NCI-H1436 treated with DMSO at 0.1 percent for 48 hours (cell line): ENCODE results near the gene CLCN2.

Experiments
- DNase-seq: peaks from one replicate; lab custom pipeline; 2025; lab: John Stamatoyannopoulos, UW

CLCN2 gene

DNA sequence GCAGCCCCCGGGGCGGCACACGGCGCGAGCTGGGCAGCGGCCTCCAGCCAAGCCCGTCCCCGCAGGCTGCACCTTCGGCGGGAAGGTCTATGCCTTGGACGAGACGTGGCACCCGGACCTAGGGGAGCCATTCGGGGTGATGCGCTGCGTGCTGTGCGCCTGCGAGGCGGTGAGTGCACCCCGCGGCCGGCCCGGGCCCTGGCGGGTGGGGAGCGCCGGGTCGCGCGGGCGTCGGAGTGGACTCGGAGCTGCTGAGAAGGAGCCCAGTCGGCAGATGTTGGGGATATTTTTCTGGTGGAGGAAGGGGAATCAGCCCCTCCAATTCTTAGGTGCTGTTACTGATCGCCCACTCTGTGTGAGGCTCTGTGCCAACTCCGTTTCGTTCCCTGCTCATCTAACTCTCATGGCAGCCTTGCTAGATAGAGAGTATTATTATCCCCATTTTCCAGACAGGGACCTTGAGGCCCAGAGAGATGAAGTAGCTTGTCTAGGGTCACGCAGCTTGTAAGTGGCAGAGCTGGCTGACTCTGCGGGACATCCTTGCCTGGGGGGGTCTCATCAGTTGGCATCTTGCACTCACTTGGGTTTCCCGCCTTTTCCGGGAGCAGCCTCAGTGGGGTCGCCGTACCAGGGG lies 19.3 kb upstream of the CLCN2 start:
- no peak for DNase-seq

DNA sequence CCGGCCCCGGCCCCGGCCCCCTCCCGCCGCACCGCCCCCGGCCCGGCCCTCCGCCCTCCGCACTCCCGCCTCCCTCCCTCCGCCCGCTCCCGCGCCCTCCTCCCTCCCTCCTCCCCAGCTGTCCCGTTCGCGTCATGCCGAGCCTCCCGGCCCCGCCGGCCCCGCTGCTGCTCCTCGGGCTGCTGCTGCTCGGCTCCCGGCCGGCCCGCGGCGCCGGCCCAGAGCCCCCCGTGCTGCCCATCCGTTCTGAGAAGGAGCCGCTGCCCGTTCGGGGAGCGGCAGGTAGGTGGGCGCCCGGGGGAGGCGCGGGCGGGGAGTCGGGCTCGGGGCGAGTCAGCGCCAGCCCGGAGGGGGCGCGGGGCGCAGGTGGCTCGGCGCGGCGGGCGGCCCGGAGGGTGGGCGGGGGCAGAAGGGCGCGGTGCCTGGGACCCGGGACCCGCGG lies 18.8 kb upstream of the CLCN2 start:
- DNase-seq = no peak

DNA sequence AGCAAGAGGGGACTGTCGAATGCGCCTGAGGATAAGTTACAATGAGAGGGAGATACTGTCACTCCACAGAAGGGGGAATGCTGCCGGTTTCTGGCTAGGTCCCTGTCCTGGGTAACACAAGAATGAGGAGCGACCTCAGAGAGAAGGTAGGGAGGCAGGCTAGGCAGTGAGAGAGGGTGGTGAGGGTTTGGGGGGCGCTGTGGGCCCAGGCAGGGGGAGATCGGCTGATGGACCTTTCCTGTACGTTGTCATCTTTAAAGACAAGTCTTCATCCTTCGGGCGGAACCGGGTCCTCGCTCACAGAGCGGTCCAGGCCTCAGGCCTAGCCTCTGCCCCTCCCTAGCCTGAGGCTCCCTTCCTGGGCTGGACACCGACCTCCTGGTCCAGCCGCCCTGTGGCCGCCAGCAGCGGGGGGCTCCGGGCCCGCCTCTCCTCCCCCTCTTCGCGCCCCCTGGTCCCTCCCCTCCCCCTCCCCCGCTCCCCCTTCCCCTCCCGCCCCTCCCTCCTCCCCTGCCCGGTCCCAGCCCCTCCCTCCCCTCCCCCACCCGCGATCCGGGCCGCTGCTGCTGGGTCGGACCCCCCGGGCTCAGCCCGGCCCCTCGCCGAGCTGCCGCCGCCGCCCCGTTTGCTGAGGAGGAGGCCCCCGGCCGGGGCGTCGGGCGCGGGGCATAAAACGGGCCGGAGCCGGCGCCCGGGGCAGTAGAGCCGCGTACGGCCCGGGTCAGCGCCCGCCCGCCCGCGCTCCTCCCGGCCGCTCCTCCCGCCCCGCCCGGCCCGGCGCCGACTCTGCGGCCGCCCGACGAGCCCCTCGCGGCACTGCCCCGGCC lies 18.2 kb upstream of the CLCN2 start, which contains the start of gene CHRD:
CHRD (plus strand) TSS at position 697 of the 827 bp plus-strand sequence. CDS start 265 bp downstream, outside the sequence.
- no peak for DNase-seq

DNA sequence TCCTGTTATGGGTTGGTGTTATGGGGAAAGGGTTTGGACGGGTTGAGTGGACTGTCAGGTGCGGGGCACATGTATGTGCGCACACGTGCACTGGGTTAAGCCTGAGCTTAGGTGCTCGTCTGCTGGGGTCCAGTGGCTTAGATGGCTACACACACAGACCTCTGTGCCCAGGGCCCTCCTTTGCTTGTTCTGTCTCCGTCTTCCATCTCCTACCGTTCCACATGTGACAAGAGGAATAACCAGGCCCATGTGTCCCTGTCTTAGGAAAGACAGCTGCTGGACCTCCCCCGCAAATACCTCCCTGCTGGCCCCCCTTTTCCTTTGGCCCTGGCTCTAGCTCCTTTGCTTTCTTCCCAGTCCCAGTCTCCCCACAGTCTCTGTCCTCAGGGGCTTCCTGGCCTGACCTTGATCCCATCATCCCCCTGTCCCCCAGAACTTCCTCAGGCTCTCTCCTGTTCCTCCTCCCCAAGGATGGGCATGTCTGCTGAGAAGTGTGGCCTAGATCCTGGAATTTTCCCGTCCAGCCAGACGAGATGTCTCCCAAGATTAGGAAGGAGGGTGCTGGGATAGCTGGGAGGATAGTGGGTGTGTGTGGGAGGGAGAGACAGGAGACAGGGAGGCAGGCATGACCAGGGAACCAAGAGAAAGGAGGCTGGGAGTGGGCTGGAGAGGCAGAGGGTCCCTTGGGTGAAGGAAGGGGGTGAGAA lies 17.4 kb upstream of the CLCN2 start:
- no peak for DNase-seq

DNA sequence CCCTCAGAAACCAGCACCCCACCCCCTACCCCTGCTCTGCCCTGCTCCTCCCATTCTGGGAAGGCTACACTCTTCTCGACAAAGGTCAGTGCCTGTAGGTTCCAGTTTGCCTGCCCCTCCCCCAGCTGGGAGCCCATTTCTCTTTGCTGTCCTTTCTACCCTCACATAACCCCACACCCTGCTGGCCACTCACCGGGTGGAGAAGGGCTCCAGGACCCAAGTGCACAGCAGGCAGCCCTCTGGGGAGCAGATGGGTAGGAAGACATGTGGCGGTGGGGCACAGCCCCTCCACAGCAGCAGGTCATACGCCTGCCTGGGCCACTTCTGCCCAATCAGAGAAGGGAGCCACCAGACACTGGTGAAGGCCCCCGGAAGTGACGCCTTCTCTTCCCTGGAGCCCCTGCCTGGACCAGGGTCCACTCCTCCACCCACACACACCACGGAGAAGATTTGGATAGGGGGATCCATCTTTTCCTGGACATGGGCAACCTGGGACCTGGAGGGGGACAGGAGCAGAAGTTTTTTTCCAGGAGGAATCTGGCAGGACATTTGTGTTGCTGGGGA lies 16.6 kb upstream of the CLCN2 start, which contains the start of gene THPO:
THPO (minus strand) TSS at position 326 of the 564 bp plus-strand sequence. CDS start 1,948 bp downstream, outside the sequence.
- no peak for DNase-seq

DNA sequence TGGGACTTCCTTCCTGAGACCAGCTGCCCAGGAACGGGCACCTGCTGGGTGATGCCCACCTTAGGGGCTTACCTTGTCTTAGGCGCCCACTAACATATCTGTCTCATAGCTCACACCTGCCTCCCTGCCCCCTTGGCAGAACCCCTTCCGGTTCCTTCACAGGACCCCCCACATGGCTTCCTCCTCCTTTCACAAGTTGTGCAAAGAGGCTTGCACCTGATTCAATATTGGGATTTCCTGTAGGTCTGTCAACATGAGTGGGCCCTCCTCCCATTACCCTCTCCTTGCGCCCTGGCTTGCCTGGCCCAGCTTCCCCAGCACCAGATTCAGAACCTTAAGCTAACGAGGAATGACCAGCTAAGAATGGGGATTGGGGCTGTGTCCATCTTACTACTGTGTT lies 16.0 kb upstream of the CLCN2 start:
- DNase-seq = no peak

DNA sequence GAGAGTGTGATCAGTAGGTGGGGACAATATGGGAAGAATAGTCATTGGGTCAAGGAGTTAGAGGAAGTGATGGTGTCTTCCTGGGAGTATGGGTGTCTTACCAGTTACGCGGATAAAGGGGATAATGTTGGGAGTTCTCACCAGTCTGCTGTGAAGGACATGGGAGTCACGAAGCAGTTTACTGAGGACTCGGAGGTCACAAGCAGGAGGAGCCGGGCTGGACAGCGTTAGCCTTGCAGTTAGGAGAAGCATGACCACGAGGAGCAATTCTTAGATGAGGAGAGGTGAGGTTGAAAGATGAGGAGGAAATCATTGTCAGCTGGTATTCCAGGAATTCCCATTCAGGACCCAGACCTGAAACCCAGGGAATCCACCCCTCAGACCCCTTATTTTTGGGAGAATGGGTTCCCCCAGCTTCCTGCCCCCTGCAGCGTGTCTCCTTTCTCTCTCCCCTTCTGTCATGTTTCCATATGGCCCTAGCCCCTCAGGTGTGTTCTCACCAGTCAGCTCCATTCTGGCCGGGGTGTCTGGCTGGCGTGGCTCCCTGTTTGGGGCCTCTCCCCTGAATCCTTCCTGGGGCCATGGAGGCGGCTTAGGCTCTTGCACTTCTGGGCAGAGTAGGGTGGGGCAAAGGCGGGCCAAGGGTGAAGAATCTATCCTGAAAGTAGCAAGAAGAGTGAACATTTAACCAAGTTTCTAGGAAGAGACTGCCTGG lies 14.5 kb upstream of the CLCN2 start:
- no peak for DNase-seq

DNA sequence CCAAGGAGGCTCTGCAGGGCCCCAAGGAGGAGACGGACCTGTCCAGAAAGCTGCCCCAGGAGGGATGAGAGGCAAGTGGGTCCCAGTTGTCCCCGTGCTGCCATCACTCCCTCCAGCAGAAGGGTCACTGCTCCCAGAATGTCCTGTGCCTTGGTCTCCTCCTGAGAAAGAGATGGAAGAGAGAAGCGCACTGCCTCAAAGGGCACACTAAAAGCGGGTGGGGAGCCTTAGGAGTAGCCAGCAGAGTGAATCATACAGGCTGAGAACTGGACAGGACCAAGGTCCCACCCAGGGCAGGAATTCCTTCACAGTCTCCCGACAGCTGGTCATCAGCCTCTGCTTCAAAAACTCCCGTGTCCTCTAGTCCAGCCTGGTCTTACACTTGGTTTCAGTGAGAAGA lies 12.0 kb upstream of the CLCN2 start:
- no peak for DNase-seq

DNA sequence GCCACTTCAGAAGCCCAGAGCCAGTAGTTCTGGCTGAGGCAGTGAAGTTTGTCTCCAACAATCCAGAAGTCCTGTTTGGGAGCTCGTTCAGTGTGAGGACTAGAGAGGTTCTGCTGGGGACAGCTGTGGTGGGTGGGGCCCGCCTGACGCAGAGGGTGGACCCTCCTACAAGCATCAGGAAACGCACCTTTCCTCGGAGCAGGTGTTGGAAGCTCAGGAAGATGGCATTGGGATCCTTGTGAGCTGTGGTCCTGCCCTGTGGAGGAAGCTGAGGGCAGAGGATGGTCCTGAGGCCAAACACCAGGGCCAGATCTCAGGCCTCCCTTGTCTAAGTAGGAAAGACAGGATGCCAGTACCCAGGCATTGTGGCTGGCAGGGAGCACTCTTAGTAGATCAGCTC lies 11.5 kb upstream of the CLCN2 start:
- DNase-seq = no peak

DNA sequence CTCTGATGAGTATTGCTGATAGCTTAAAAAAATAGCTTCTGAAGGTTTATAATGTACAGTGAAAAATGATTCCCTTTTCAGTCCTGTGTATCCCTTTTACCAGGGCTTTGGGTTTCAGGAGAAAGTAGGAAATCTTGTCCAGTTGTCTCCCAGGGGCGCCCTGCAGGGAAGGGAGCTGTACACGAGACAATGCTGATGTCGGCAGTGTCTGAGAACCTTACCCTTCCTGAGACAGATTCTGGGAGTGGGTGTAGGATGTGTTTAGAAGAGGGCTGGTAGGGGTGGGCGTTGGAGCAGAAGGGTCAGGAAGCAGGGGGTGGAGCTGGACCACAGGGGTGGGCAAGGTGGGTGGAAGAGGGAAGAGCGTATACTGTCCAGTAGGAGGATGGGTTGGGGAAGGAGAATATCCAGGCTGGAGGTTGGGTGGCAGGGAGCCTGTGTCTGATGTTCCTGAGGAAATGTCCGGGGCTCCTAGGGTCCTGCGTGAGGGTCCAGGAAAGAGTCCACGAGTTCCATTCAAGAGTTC lies 11.0 kb upstream of the CLCN2 start:
- no peak for DNase-seq

DNA sequence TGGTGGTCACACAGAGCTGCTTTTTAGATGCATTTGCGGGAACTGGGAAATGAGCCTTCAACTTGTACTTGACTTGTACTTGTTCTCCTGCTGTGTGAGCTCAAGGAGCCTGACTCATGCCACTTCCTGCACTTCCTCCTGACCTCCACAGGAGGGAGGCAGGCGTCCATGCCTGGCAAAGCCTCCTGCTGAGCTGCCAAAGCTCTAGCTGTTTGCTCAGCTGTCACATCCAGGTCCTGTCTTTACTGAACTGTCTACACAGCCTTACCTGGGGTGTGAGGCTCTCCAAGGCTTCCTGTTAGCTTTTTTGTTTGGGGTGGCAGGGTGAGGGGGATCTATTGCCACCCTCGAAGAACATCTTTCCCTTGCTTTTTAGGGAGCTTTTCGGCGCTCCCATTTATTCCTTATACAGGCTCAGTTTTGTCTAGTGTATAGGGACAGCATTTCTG lies 10.2 kb upstream of the CLCN2 start:
- DNase-seq = peak; percentile 60

DNA sequence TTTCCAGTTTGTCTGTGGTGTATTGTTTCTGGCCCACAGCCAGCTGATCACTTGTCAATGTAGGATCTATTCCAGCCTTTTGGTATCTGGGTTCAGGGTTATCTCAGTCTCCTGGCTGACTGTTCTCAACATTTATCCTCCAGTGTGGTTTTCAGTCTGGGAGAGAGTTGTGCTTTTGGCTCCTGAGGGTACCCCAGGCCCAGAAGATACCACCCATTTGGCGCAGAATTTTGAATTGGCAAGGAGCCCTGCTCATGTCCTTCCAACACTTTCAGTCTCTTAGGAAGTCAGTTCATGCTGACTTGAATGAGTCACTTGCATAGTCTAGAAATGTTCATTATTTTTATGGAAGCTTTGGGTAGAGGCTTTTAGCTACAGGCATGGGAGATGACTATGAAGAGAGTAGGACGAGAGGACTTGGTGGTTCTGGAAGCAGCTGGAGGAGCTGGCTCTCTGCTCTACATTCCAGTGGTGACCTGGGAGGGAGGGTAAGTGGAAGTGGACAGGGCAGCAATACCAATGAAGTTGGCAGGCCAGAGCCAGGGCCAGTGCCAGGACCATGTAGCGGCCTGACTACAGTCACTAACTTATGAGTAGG lies 7.3 kb upstream of the CLCN2 start:
- DNase-seq = no peak

DNA sequence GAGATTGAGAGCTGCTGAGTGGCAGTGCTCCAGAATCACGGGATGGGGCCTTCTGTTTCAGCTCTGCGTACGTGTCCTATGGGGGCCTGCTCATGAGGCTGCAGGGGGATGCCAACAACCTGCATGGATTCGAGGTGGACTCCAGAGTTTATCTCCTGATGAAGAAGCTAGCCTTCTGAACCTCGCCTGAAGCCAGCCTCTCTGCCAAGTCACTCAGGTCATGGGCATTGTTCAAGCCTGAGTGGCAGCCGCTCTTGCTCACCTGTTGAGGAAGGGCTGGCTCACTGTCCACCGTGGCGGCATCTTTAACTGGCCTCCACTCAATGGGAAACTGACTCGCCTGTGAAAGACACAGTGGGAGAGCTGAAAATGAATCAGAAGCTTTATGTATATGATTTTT lies 6.7 kb upstream of the CLCN2 start:
- no peak for DNase-seq

DNA sequence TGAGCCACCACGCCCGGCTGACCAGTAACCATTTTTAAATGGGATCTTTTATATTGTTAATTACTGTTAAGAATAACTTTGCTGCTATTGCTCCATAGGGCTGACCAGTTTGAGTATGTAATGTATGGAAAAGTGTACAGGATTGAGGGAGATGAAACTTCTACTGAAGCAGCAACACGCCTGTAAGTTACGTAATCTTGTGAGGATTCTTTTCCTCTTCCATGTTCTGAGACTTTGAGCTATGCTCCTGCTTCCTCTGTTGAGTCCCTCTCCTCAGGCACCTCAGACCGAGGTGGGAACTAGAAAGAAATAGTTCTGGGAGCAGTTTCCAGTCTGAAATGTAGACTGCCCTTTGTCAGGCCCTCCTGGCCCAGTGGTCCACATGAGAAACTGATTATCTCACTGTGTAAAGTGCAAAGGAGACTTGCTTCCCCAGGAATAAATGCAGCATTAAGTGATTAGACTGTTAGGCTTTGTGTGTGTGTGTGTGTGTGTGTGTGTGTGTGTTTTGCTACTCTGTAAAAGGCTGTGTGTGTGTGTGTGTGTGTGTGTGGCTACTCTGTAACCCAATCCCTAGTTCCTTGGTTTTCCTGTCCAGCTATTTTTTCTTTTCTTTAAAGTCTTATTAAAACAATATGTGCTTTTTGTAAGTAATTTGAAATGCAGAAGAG lies 5.3 kb upstream of the CLCN2 start:
- no peak for DNase-seq

DNA sequence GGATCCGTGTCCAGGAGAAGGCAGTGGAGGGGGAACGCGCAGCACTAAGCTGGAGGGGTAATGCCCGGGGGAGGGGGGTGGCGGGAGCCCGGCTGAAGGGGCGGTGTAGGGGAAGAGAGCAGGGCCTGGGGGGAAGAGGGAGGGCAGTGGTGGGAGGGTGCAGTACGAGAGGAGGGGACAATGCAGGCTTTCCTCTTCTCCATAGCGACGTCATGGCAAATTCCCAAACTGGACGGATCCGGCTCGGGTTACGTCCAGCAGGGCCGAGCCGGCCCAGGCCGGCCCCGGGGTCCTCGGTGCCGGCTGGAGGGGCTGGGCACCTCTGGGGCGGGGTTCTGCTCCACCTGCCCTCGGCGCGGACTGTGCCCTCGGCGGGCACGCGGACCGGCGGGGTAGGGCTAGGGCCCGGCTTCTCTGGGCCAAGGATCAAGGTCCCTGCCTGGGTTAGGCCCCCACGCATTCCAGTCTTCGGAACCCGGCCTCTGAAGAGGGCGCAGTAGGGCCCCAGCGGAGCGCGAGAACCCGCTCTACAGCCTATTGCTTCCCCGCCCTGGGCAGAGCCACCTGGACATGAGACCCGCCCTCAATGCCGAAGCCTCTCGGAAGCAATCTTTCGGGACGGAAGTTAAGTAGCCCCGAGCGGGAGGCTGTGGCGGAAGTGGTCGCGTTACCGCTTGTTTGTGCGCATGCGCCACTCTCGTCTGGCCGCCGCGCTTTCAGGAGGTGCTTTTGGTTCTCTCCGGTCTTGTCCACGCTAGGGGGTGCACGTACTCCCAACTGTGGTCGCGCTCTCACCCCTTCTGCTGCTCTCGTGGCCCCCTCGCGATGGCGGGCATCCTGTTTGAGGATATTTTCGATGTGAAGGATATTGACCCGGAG lies 1.5 kb upstream of the CLCN2 start:
- peak; percentile 97 for DNase-seq

DNA sequence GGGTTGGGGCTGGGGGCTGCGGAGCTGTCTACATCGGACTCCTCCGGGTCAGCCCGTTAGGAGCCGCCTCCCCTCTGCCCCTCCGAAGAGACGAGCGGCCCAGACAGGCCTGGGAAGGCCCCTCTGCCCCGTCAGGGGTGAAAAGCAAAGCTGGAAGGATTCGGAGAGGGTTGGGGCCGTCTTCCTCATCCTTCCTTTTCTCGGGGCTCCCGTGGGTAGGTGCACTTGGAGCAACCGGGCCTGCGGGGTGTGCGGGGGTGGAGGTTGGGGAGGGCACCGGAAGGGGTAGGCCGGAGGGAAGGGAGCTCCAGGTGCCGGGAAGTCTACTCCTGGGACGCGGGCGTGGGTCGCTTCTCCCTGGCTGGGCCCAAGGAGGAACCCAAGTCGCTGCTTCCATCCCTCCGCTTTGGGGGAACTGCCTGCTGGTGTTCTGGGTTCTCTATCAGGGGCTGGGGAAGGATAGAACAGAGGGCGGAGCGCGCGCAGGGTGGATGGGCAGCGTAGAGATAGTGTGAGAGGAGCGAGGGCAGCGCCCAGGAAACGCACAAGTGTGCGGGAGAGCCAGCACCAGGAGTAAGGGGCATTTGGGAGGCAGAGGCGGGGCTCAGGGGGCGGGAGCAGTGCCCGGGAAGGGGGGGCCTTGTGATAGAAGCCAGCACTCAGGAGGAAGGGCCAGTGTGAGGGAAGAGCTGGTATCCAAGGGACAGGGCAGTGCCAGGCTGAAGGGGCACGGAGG lies 695 bp upstream of the CLCN2 start:
- no peak for DNase-seq

DNA sequence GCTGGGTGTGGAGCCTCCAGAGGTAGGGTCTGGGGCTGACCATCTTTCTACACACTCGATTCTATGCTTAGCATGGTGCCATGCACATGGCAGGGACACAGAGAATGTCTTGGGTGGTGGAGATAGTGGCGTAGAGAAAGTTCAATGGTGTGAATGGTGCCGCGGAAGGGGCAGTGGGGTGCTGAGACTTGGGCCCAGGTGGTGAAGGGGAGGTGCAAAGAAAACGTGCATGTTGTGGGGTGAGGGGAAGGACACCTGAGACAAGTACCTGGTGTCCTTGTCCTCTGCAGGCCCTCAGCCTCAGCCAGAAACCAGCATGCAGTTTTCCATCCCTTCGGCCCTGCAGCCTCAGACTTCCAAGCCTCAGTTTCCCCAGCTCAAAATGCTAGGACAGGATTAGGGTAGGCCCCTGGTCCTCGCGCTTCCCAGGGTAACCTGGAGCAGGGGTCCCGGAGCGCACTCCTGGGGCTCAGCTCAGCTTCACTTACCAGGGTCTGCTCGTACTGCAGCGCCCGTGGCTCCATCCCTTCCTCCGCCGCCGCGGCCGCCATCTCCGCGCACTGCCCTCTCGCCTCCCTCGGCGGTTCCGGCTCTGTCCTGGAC lies 375 bp downstream of the CLCN2 start:
- no peak for DNase-seq
